ENCODE measurements around the gene MAGEL2.
"Not testable (repeated sequence)": the region's sequence is repeated elsewhere in the genome, so short reads cannot be mapped to it uniquely, and the experiment has no call there.

Gene MAGEL2

GRCh38 chr15:23628612-23629233, 18.9 kb downstream of the MAGEL2 start:
- no peak for TF ChIP-seq CTCF (conservative IDR thresholded peaks at IDR 0.05; ENCODE audit: low read length)
- DNase-seq (ENCODE audit: low read depth): no peak
- no peak overlapping the region for H3K4me3 ChIP-seq (ENCODE audit: low read length)

GRCh38 chr15:23616536-23616935, 31.1 kb downstream of the MAGEL2 start:
- no peak for TF ChIP-seq CTCF (conservative IDR thresholded peaks at IDR 0.05; ENCODE audit: low read length)
- no peak overlapping the region for H3K4me3 ChIP-seq (ENCODE audit: low read length)
- DNase-seq (ENCODE audit: low read depth): no peak

- no peak for DNase-seq (ENCODE audit: low read depth)
- TF ChIP-seq CTCF (conservative IDR thresholded peaks at IDR 0.05; ENCODE audit: low read length): no peak
- no peak overlapping the region for H3K4me3 ChIP-seq (ENCODE audit: low read length)
Observed at GRCh38 chr15:23606226-23606625, 41.4 kb downstream of the MAGEL2 start.

GRCh38 chr15:23602124-23602523, 45.5 kb downstream of the MAGEL2 start:
- no peak for DNase-seq (ENCODE audit: low read depth)
- TF ChIP-seq CTCF (conservative IDR thresholded peaks at IDR 0.05; ENCODE audit: low read length): no peak
- H3K4me3 ChIP-seq (ENCODE audit: low read length): no peak overlapping the region

- DNase-seq (ENCODE audit: low read depth): no peak
- no peak overlapping the region for H3K4me3 ChIP-seq (ENCODE audit: low read length)
- TF ChIP-seq CTCF (conservative IDR thresholded peaks at IDR 0.05; ENCODE audit: low read length): no peak
Observed at GRCh38 chr15:23599053-23599452, 48.6 kb downstream of the MAGEL2 start.

- not testable (repeated sequence) for DNase-seq (ENCODE audit: low read depth); H3K4me3 ChIP-seq (ENCODE audit: low read length)
Observed at GRCh38 chr15:23597278-23597677, 50.4 kb downstream of the MAGEL2 start.

- DNase-seq (ENCODE audit: low read depth): no peak
- H3K4me3 ChIP-seq (ENCODE audit: low read length): no peak overlapping the region
- TF ChIP-seq CTCF (conservative IDR thresholded peaks at IDR 0.05; ENCODE audit: low read length): no peak
Observed at GRCh38 chr15:23596736-23597135, 50.9 kb downstream of the MAGEL2 start.

- no peak for TF ChIP-seq CTCF (conservative IDR thresholded peaks at IDR 0.05; ENCODE audit: low read length)
- DNase-seq (ENCODE audit: low read depth): no peak
- H3K4me3 ChIP-seq (ENCODE audit: low read length): no peak overlapping the region
Observed at GRCh38 chr15:23595368-23595767, 52.3 kb downstream of the MAGEL2 start.

All from AG10803 (cell line).